Posterior cingulate gyrus (tissue), 11 donors: Measurements from ENCODE around the gene TMEM183A.

Source experiments
- DNase-seq, 10 donors: peaks; one replicate each; pipeline versions ENCODE4 v3.0.0 to v3.0.0-alpha.2; 2020 to 2021; ENCODE audit warnings: mixed read lengths in 3 of 10
- intact Hi-C: fragments of 100-400 bp; cut with DNase I; formaldehyde crosslinking; loops from one replicate; pipeline ENCODE4 v1.15.1; 2023

The TMEM183A gene

DNA sequence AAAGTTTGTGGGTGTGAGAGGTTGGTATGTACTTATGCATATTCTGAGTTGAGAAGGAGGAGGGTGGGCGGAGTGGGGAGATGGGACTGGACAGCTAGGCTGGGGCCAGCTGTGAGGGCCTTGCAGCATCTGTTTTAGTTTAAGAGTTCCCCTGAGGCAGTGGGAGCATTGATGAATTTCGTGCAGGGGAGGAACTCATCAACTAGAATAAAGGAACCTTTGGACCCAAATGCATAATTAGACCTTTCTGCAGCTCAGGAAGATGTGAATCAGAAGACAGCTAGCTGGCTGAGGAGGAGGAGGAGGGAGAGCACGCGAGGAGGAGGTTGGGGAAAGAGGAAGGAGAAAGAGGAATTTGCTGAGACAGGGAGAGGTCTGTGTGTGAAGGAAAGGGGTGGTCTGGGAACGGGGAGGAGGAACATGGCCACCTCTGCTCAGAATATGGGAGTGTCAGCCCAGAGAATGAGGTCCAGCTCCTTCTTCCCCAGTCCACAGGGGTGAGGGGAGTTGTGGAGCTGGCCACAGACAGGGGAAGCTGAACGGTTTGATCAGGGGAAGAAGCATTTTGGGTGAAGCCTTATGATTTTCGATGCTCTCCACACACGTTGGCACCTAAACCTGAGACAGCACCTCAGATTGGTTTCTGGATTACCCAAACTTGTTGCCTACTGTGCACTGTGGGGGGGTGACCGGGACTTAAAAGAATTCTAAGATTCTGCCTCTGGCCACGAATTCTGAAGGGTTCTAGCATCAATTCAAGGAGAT, 50.9 kb downstream of the TMEM183A start:
- no peak for DNase-seq
- intact Hi-C loops: no loop called here

- DNase-seq: no peak
- intact Hi-C loops: no loop called here
Observed at GRCh38 chr1:203058676-203058935, 51.4 kb downstream of the TMEM183A start.

- no peak for DNase-seq
- intact Hi-C loops: no loop called here
Observed at GRCh38 chr1:203059485-203059884, 52.3 kb downstream of the TMEM183A start.

GRCh38 chr1:203060115-203060514, 52.9 kb downstream of the TMEM183A start:
- intact Hi-C loops: loop anchor here (5.0 kb wide), 1 partner anchor 47 kb away; no protein-coding TSS in a partner anchor
- no peak for DNase-seq

- intact Hi-C loops: loop anchor here (5.0 kb wide), 1 partner anchor 44 kb away; no protein-coding TSS in a partner anchor
- peak in 1 of 10 donors; percentile 61 for DNase-seq
Observed at GRCh38 chr1:203063287-203063686, 56.1 kb downstream of the TMEM183A start.

GRCh38 chr1:203065191-203065590, 58.0 kb downstream of the TMEM183A start:
- DNase-seq: peak in 1 of 10 donors; percentile 32
- intact Hi-C loops: no loop called here

DNA sequence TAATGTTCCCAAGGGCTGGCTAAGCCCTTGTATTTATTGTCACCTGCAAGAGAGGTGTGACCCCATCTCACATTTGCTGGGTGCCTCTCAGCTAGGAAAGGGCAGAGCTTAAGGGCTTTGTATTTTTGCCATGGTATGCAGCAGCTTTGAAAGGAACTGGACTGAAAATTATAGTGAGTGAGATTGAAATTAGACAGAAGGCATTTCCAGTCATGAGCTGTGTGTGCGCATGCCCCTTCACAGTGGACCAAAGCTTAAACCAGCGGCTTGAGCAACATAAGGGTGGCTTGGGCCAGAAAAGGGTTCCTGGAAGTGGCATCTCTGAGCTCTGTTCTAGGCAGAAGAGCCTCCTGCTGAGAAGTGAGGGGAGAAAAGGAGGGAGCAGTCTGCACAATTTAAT, 58.8 kb downstream of the TMEM183A start:
- intact Hi-C loops: no loop called here
- DNase-seq: peak in 1 of 10 donors; percentile 17

DNA sequence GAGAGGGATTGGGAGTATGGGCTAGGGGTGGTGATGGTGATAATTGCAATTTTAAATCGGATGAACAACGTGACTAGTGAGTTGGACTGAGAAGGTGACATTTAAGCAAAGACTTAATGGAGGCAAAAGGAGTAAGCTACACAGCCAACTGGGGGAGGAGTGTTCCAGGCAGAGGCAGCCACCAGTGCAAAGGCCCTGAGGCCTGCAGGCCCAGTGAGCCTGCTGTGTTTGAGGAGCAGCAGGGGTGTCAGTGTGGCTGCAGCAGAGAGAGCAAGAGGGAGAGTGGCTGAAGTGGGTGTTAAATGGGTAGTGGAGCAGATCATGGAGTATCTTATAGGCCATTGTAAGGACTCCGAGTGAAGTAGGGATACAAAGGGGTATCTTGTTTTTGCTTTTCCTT, 59.8 kb downstream of the TMEM183A start:
- DNase-seq: peak in 1 of 10 donors; percentile 19
- intact Hi-C loops: no loop called here

DNA sequence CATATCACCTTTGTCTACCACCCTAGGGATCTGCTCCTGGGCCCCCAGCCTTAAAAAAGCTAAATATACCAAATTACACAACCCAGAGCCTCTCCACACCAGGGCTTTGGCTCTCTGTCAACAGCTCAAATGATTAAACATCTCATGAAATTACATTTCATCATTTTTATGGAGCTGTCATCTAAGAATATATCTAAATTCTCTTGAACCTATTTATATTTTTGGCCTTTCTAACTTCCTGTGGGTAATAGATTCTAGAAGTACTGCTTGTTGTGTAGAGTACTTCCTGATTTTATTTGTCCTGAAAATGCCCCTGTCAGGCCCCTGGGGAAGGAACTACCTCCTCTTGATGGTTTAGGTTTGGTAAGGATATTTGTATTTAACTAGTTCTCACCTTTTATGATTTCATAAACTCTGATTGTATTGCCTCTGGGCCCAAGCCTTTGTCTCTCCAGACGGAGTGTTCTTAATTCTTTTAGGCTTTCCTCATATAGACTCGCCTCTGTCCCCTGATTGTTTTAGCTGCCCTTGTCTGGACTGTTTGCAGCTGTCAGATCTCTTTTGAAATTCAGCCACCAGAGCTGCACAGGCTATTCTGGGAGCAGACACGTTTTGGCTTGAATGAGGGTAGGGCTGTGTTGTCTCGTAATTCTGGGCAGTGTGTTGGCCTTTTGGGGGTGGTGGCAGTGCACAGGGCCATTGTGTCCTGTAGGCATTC, 62.0 kb downstream of the TMEM183A start:
- intact Hi-C loops: no loop called here
- peak in 2 of 10 donors; percentile 26 to 72 for DNase-seq

DNA sequence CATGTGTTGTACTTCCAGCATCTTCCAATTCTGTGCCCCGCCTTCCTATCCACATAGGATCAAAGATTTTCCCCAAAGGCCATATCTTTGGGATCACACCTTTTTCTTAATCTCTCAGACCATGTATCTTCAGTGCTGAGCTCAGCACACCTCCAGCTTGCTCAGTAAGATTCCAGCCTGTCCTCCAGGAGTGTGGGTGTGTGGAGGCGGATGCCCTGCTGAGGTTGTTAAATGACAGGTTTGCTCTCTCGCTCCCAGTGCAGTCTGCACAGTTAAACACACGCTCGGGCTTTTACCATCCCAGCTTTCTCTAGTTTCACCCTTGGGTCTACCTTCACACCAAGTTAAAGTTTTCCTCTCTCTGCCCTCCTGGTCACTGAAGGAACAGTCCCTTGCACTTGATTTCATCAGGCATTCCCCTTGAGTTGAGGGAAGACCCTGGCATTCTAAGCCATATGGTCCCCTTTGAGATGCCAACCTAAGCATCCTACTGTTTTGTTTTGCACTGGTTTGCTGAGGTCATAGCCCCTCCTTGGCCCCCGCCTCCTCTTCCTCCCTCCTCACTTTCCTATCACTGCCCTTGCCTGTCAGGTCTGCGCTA, 64.9 kb downstream of the TMEM183A start:
- DNase-seq: peak in 2 of 10 donors; percentile 42 to 79
- intact Hi-C loops: no loop called here

DNA sequence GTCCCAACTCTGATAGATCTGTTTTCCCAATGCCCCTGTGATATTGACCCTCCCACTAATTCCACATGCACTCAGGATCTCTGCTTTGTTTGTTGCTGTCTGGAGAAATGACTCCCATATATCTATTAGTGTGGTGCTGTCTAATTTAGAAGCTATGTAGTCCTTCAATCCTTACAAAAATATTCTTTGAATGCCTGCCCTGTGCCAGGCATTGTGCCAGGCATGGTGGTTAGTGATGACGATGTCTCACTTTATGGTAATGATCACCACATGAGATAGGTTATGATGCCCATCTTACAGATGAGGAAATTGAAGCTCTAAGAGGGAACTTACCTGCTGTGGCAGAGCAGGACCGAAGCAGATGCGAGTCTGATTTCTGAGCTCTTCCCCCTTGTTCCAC, 65.7 kb downstream of the TMEM183A start:
- intact Hi-C loops: no loop called here
- DNase-seq: peak in 1 of 10 donors; percentile 3

DNA sequence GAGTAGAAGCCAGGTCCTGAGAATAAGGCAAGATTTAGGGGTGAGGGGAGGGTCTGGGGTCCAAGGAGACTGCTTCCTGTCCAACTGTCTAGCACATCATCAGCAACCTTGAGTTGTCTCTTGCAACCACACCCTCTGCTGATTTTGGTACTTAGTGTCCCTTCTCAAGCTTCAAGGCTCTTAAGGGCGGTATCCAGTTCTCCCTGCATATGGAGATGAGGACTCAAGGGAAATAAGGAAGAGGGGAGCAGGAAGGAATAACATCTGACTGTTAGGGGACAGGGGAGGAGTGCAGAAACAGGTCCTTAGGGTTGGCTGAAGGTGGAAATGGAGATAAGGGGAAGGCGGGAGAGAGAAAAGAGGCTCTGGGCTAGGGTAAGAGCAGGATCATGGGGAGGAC, 66.3 kb downstream of the TMEM183A start:
- intact Hi-C loops: no loop called here
- DNase-seq: peak in 1 of 10 donors; percentile 2
